ENCODE results near the gene ANAPC16. TPM values are rescaled to one million over a fixed set of nuclear protein-coding genes. Genes with fewer than 3 reads are reported as not detected.

Gene ANAPC16
- total and polyA plus RNA-seq, 2 donors (not counting 1 experiment from before 2014, with no cell fraction given) = 104 to 132 TPM

DNA sequence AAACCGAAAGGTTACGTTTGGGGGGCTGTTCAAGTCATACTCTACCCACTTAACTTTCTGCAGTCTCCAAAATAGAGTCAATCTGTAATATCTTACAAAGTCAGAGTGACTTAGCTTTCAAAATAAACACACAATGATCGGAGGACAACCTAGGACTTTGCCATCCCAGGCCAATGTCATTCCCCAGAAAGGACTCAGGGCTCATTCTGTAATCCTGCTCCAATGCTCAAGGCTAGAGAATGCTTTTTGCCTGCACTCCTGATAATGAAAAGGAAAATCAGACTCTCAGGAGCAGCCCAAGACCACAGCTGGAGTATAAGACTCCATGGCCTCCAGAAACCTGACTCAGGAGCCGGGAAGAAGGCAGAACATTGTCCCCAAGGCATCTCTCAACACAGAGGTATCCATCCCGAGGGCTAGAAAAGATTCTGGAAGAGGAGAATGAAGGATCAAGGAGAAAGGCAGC lies 28.8 kb downstream of the ANAPC16 start:
- no peak overlapping the region for H3K4me3 ChIP-seq (ENCODE audit: control extremely low read depth in 1 of 5, extremely low read depth in 1 of 5, insufficient read depth in 1 of 5, low read depth in 2 of 5, low read length in 4 of 5)
- H3K4me2 ChIP-seq (replicated peaks; ENCODE audit: low read depth, low read length, poor library complexity, severe bottlenecking) = peak overlapping the region; percentile 1
- no peaks in the 10 kb centered on the region for H3K27me3 ChIP-seq (replicated peaks in 1 of 4; ENCODE audit: control extremely low read depth in 1 of 4, control insufficient read depth in 3 of 4, insufficient read depth in 4 of 4, low read length in 3 of 4)
- H3K79me2 ChIP-seq (ENCODE audit: control insufficient read depth, insufficient read depth, low read length) = peaks cover 12% of the 10 kb centered on the region
- no peak for DNase-seq
- Mint-ChIP-seq H3K27ac (peak overlapping the region; percentile 81), H3K4me3 (no peak overlapping the region), H3K9me3 (ENCODE audit: insufficient read depth) (no peaks in the 10 kb centered on the region), H3K27me3 (no peaks in the 10 kb centered on the region), H3K4me1 (peaks cover 78% of the 10 kb centered on the region)
- intact Hi-C loops (cut with micrococcal nuclease) = loop anchor here (2.0 kb wide), 1 partner anchor 16 kb away; no protein-coding TSS in a partner anchor
- ChIA-PET POLR2A (interaction anchor here (5.6 kb wide), 1 partner anchor 52 kb away, joined by 29 read pairs; no protein-coding TSS in a partner anchor), CTCF (interaction anchor here (0.8 to 1.2 kb wide), 3 partner anchors 8 to 90 kb away, joined by 3 to 4 read pairs (median 3); no protein-coding TSS in a partner anchor)
- 100% methylated on average over 3 of the region's 5 CpGs for WGBS (ENCODE audit: insufficient coverage)
- peaks cover 0 to 3% (median 0%) of the 10 kb centered on the region in 3 donors for H3K9me3 ChIP-seq (ENCODE audit: control extremely low read depth in 1 of 3, control insufficient read depth in 2 of 3, insufficient read depth in 1 of 3, low read length in 2 of 3)
- H3K36me3 ChIP-seq (replicated peaks in 1 of 2; ENCODE audit: control extremely low read depth in 1 of 2, control insufficient read depth in 1 of 2, extremely low read depth in 1 of 2, insufficient read depth in 2 of 2, low read length in 1 of 2) = no peaks in the 10 kb centered on the region
- H3K9ac ChIP-seq (ENCODE audit: low read length) = no peak overlapping the region
- no peak overlapping the region for H2AFZ ChIP-seq (ENCODE audit: insufficient read depth, low read depth, low read length, poor library complexity, severe bottlenecking)
- H3K4me1 ChIP-seq (ENCODE audit: control insufficient read depth in 2 of 2, insufficient read depth in 2 of 2, low read length in 2 of 2) = peaks cover 63 to 78% of the 10 kb centered on the region in 2 donors
- ATAC-seq (ENCODE audit: low read depth) = no peak
- peak overlapping the region in 1 of 2 donors; percentile 47 for H3K27ac ChIP-seq (ENCODE audit: low read length in 2 of 2)
- TF ChIP-seq, protein P1, sequence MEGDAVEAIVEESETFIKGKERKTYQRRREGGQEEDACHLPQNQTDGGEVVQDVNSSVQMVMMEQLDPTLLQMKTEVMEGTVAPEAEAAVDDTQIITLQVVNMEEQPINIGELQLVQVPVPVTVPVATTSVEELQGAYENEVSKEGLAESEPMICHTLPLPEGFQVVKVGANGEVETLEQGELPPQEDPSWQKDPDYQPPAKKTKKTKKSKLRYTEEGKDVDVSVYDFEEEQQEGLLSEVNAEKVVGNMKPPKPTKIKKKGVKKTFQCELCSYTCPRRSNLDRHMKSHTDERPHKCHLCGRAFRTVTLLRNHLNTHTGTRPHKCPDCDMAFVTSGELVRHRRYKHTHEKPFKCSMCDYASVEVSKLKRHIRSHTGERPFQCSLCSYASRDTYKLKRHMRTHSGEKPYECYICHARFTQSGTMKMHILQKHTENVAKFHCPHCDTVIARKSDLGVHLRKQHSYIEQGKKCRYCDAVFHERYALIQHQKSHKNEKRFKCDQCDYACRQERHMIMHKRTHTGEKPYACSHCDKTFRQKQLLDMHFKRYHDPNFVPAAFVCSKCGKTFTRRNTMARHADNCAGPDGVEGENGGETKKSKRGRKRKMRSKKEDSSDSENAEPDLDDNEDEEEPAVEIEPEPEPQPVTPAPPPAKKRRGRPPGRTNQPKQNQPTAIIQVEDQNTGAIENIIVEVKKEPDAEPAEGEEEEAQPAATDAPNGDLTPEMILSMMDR (IDR thresholded peaks at IDR 0.05) = no peak
- TF ChIP-seq EZH2 (IDR thresholded peaks at IDR 0.05; ENCODE audit: borderline replicate concordance, insufficient read depth, low read depth, low read length, poor library complexity, severe bottlenecking) = no peak
- no peaks in the 10 kb centered on the region for H4K20me1 ChIP-seq (ENCODE audit: control insufficient read depth, insufficient read depth, low read length, poor library complexity, severe bottlenecking)

DNA sequence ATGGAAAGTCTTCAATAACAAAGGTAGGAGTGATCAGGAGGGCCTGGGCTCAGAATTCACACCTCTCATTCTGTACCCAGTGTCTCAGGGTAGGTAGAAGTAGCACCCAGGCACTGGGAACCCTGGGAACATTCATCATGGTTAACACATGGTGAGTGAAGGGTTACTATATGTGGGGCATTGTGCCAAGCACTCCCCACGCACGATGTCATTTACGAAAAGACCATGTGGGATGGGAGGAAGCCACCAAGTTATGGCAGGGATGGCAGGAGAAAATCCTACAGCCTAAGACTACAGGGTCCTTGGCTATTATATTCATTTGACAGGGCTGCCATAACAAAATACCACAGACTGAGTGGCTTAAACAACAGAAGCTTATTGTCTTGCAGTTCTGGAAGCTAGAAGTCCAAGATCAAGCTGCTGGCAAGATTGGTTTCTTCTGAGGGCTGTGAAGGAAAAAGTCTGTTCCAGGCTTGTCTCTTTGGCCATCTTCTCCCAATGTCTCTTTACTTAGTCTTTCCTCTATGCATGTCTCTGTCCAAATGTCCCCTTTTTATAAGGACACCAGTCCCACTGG lies 30.2 kb downstream of the ANAPC16 start:
- H3K27me3 ChIP-seq (replicated peaks in 1 of 4; ENCODE audit: control extremely low read depth in 1 of 4, control insufficient read depth in 3 of 4, insufficient read depth in 4 of 4, low read length in 3 of 4) = no peaks in the 10 kb centered on the region
- H3K4me1 ChIP-seq (ENCODE audit: control insufficient read depth in 2 of 2, insufficient read depth in 2 of 2, low read length in 2 of 2) = peaks cover 76 to 90% of the 10 kb centered on the region in 2 donors
- TF ChIP-seq EZH2 (IDR thresholded peaks at IDR 0.05; ENCODE audit: borderline replicate concordance, insufficient read depth, low read depth, low read length, poor library complexity, severe bottlenecking) = no peak
- TF ChIP-seq, protein P1 (IDR thresholded peaks at IDR 0.05) = no peak
- H3K4me1 Mint-ChIP-seq = peaks cover 82% of the 10 kb centered on the region
- H3K79me2 ChIP-seq (ENCODE audit: control insufficient read depth, insufficient read depth, low read length) = peaks cover 12% of the 10 kb centered on the region
- H3K4me2 ChIP-seq (replicated peaks; ENCODE audit: low read depth, low read length, poor library complexity, severe bottlenecking) = peak overlapping the region; percentile 41
- no peaks in the 10 kb centered on the region for H3K27me3 Mint-ChIP-seq
- DNase-seq (no peak), ATAC-seq (ENCODE audit: low read depth) (no peak)
- H3K4me3 Mint-ChIP-seq = peak overlapping the region; percentile 11
- WGBS (ENCODE audit: insufficient coverage) = 40% methylated on average over 1 of the region's 3 CpGs
- no peak overlapping the region for H2AFZ ChIP-seq (ENCODE audit: insufficient read depth, low read depth, low read length, poor library complexity, severe bottlenecking)
- peak overlapping the region in 1 of 2 donors; percentile 38 for H3K27ac ChIP-seq (ENCODE audit: low read length in 2 of 2)
- H3K9me3 Mint-ChIP-seq (ENCODE audit: insufficient read depth) = no peaks in the 10 kb centered on the region
- H3K4me3 ChIP-seq (ENCODE audit: control extremely low read depth in 1 of 5, extremely low read depth in 1 of 5, insufficient read depth in 1 of 5, low read depth in 2 of 5, low read length in 4 of 5) = no peak overlapping the region
- no peak overlapping the region for H3K9ac ChIP-seq (ENCODE audit: low read length)
- POLR2A ChIA-PET = interaction anchor here (0.6 to 5.6 kb wide), 4 partner anchors 14 to 66 kb away, joined by 3 to 29 read pairs (median 4); no protein-coding TSS in a partner anchor
- peak overlapping the region; percentile 59 for H3K27ac Mint-ChIP-seq
- no peaks in the 10 kb centered on the region for H4K20me1 ChIP-seq (ENCODE audit: control insufficient read depth, insufficient read depth, low read length, poor library complexity, severe bottlenecking)
- CTCF ChIA-PET = interaction anchor here (1.1 to 2.5 kb wide), 5 partner anchors 15 to 91 kb away, joined by 3 to 8 read pairs (median 4); no protein-coding TSS in a partner anchor
- no peaks in the 10 kb centered on the region for H3K36me3 ChIP-seq (replicated peaks in 1 of 2; ENCODE audit: control extremely low read depth in 1 of 2, control insufficient read depth in 1 of 2, extremely low read depth in 1 of 2, insufficient read depth in 2 of 2, low read length in 1 of 2)
- intact Hi-C loops (cut with micrococcal nuclease) = loop anchor here (2.0 kb wide), 1 partner anchor 15 kb away; no protein-coding TSS in a partner anchor
- H3K9me3 ChIP-seq (ENCODE audit: control extremely low read depth in 1 of 3, control insufficient read depth in 2 of 3, insufficient read depth in 1 of 3, low read length in 2 of 3) = peaks cover 0 to 3% (median 0%) of the 10 kb centered on the region in 3 donors

Data from B cell (primary cell).